Activated naive CD8-positive, alpha-beta T cell treated with anti-CD3 and anti-CD28 coated beads, Interleukin-2, amount 10 ng/mL, durations not matched to agents 7 days and 5 days (primary cell): ENCODE data around the gene SSTR4. TPM values are rescaled to one million over a fixed set of nuclear protein-coding genes. Genes with fewer than 3 reads are reported as not detected.

Source experiments
- ATAC-seq: fragments of 150-1000 bp; cut with Tn5 transposase; one replicate; pipeline ENCODE4 v1.10.0; 2021; ENCODE audit warnings: low read depth, moderate library complexity
- POLR2A ChIA-PET: fragments of 350-600 bp; sonication (Branson Sonifier 250); formaldehyde crosslinking; loops from one replicate; lab custom pipeline; 2021; ENCODE audit warnings: antibody characterized with exemption; lab: Charles Lee
- DNase-seq: peaks from one replicate; pipeline ENCODE4 v3.0.0; 2021
- H3K27ac Mint-ChIP-seq: one replicate; pipeline ENCODE4 v1.8.0; 2022; ENCODE audit warnings: mild to moderate bottlenecking, mixed read lengths
- H3K27me3 Mint-ChIP-seq: one replicate; pipeline ENCODE4 v1.8.0; 2022; ENCODE audit warnings: mild to moderate bottlenecking, moderate library complexity, mixed read lengths
- H3K36me3 Mint-ChIP-seq: one replicate; pipeline ENCODE4 v1.8.0; 2021; ENCODE audit warnings: mild to moderate bottlenecking, mixed read lengths
- H3K4me1 Mint-ChIP-seq: one replicate; pipeline ENCODE4 v1.8.0; 2021; ENCODE audit warnings: mixed read lengths
- H3K4me3 Mint-ChIP-seq: one replicate; pipeline ENCODE4 v1.8.0; 2022; ENCODE audit warnings: mild to moderate bottlenecking, moderate library complexity, mixed read lengths
- H3K9me3 Mint-ChIP-seq: one replicate; pipeline ENCODE4 v1.8.0; 2021; ENCODE audit warnings: mixed read lengths
- total RNA-seq, 2 experiments: library from RNA; stranded (reverse); gene quantifications; one replicate each; pipeline ENCODE4 v1.2.3, GENCODE V29; 2021

The SSTR4 gene
- total RNA-seq, 2 experiments from 2014 or later = not detected

- H3K9me3 Mint-ChIP-seq = peaks cover 1% of the 10 kb centered on the region
- H3K36me3 Mint-ChIP-seq = no peaks in the 10 kb centered on the region
- ATAC-seq = no peak
- H3K4me1 Mint-ChIP-seq = no peaks in the 10 kb centered on the region
- POLR2A ChIA-PET = no interaction called here
- H3K4me3 Mint-ChIP-seq = no peak overlapping the region
- peaks cover 52% of the 10 kb centered on the region for H3K27me3 Mint-ChIP-seq
- no peak for DNase-seq
- no peak overlapping the region for H3K27ac Mint-ChIP-seq
Observed at GRCh38 chr20:23052904-23053303, 17.8 kb downstream of the SSTR4 start.

- Mint-ChIP-seq H3K4me1 (no peaks in the 10 kb centered on the region), H3K27me3 (peaks cover 15% of the 10 kb centered on the region), H3K4me3 (no peak overlapping the region), H3K27ac (no peak overlapping the region), H3K9me3 (peaks cover 1% of the 10 kb centered on the region), H3K36me3 (no peaks in the 10 kb centered on the region)
- DNase-seq (no peak), ATAC-seq (no peak)
- POLR2A ChIA-PET = no interaction called here
Observed at GRCh38 chr20:23058240-23058639, 23.1 kb downstream of the SSTR4 start.

- POLR2A ChIA-PET = no interaction called here
- H3K27ac Mint-ChIP-seq = no peak overlapping the region
- H3K9me3 Mint-ChIP-seq = peaks cover 1% of the 10 kb centered on the region
- H3K4me1 Mint-ChIP-seq = no peaks in the 10 kb centered on the region
- no peak overlapping the region for H3K4me3 Mint-ChIP-seq
- ATAC-seq (no peak), DNase-seq (no peak)
- no peaks in the 10 kb centered on the region for H3K36me3 Mint-ChIP-seq
- peaks cover 9% of the 10 kb centered on the region for H3K27me3 Mint-ChIP-seq
Observed at GRCh38 chr20:23059001-23059400, 23.9 kb downstream of the SSTR4 start.

- no peaks in the 10 kb centered on the region for H3K4me1 Mint-ChIP-seq
- H3K36me3 Mint-ChIP-seq = no peaks in the 10 kb centered on the region
- DNase-seq (no peak), ATAC-seq (no peak)
- peaks cover 1% of the 10 kb centered on the region for H3K9me3 Mint-ChIP-seq
- no peak overlapping the region for H3K4me3 Mint-ChIP-seq
- no peak overlapping the region for H3K27ac Mint-ChIP-seq
- POLR2A ChIA-PET = no interaction called here
- peaks cover 12% of the 10 kb centered on the region for H3K27me3 Mint-ChIP-seq
Observed at GRCh38 chr20:23059846-23060245, 24.7 kb downstream of the SSTR4 start.

- no peak overlapping the region for H3K4me3 Mint-ChIP-seq
- peaks cover 1% of the 10 kb centered on the region for H3K9me3 Mint-ChIP-seq
- POLR2A ChIA-PET = no interaction called here
- H3K27ac Mint-ChIP-seq = no peak overlapping the region
- H3K4me1 Mint-ChIP-seq = no peaks in the 10 kb centered on the region
- DNase-seq = no peak
- no peak for ATAC-seq
- peaks cover 12% of the 10 kb centered on the region for H3K27me3 Mint-ChIP-seq
- H3K36me3 Mint-ChIP-seq = no peaks in the 10 kb centered on the region
Observed at GRCh38 chr20:23060629-23061028, 25.5 kb downstream of the SSTR4 start.

GRCh38 chr20:23061262-23061661 is 26.1 kb downstream of the SSTR4 start:
- Mint-ChIP-seq H3K36me3 (no peaks in the 10 kb centered on the region), H3K4me3 (no peak overlapping the region), H3K27me3 (peaks cover 7% of the 10 kb centered on the region), H3K9me3 (peaks cover 1% of the 10 kb centered on the region), H3K4me1 (no peaks in the 10 kb centered on the region), H3K27ac (no peak overlapping the region)
- no peak for DNase-seq
- POLR2A ChIA-PET = no interaction called here
- ATAC-seq = no peak

- Mint-ChIP-seq H3K9me3 (no peaks in the 10 kb centered on the region), H3K27ac (no peak overlapping the region), H3K4me1 (no peaks in the 10 kb centered on the region), H3K4me3 (no peak overlapping the region), H3K36me3 (no peaks in the 10 kb centered on the region), H3K27me3 (peaks cover 2% of the 10 kb centered on the region)
- no peak for DNase-seq
- POLR2A ChIA-PET = interaction anchor here (0.6 kb wide), 1 partner anchor 27 kb away, joined by 3 read pairs; no protein-coding TSS in a partner anchor
- ATAC-seq = no peak
Observed at GRCh38 chr20:23061734-23062561, 26.8 kb downstream of the SSTR4 start.

- Mint-ChIP-seq H3K4me1 (no peaks in the 10 kb centered on the region), H3K36me3 (no peaks in the 10 kb centered on the region), H3K27me3 (peaks cover 2% of the 10 kb centered on the region), H3K9me3 (no peaks in the 10 kb centered on the region), H3K4me3 (no peak overlapping the region), H3K27ac (no peak overlapping the region)
- ATAC-seq (no peak), DNase-seq (no peak)
- POLR2A ChIA-PET = interaction anchor here (0.6 kb wide), 1 partner anchor 26 kb away, joined by 3 read pairs; no protein-coding TSS in a partner anchor
Observed at GRCh38 chr20:23062632-23063031, 27.5 kb downstream of the SSTR4 start.

- no peak for ATAC-seq
- peaks cover 2% of the 10 kb centered on the region for H3K27me3 Mint-ChIP-seq
- no peak overlapping the region for H3K4me3 Mint-ChIP-seq
- DNase-seq = no peak
- H3K9me3 Mint-ChIP-seq = no peaks in the 10 kb centered on the region
- POLR2A ChIA-PET = no interaction called here
- no peaks in the 10 kb centered on the region for H3K4me1 Mint-ChIP-seq
- H3K27ac Mint-ChIP-seq = no peak overlapping the region
- no peaks in the 10 kb centered on the region for H3K36me3 Mint-ChIP-seq
Observed at GRCh38 chr20:23063168-23063567, 28.1 kb downstream of the SSTR4 start.

- Mint-ChIP-seq H3K4me1 (no peaks in the 10 kb centered on the region), H3K9me3 (no peaks in the 10 kb centered on the region), H3K27me3 (peaks cover 2% of the 10 kb centered on the region), H3K27ac (no peak overlapping the region), H3K4me3 (no peak overlapping the region), H3K36me3 (no peaks in the 10 kb centered on the region)
- DNase-seq (no peak), ATAC-seq (no peak)
- POLR2A ChIA-PET = no interaction called here
Observed at GRCh38 chr20:23063581-23063980, 28.5 kb downstream of the SSTR4 start.

GRCh38 chr20:23065266-23066201 is 30.4 kb downstream of the SSTR4 start:
- no peak for DNase-seq
- Mint-ChIP-seq H3K36me3 (no peaks in the 10 kb centered on the region), H3K27ac (no peak overlapping the region), H3K9me3 (no peaks in the 10 kb centered on the region), H3K4me1 (no peaks in the 10 kb centered on the region), H3K27me3 (peaks cover 4% of the 10 kb centered on the region), H3K4me3 (no peak overlapping the region)
- POLR2A ChIA-PET = no interaction called here
- ATAC-seq = no peak

- H3K27me3 Mint-ChIP-seq = peaks cover 4% of the 10 kb centered on the region
- no peak overlapping the region for H3K27ac Mint-ChIP-seq
- H3K4me1 Mint-ChIP-seq = no peaks in the 10 kb centered on the region
- no peaks in the 10 kb centered on the region for H3K36me3 Mint-ChIP-seq
- no peak overlapping the region for H3K4me3 Mint-ChIP-seq
- no peaks in the 10 kb centered on the region for H3K9me3 Mint-ChIP-seq
- ATAC-seq = no peak
- POLR2A ChIA-PET = no interaction called here
- DNase-seq = no peak
Observed at GRCh38 chr20:23066772-23067171, 31.7 kb downstream of the SSTR4 start.

GRCh38 chr20:23068283-23068682 is 33.2 kb downstream of the SSTR4 start:
- Mint-ChIP-seq H3K27me3 (peaks cover 4% of the 10 kb centered on the region), H3K4me3 (no peak overlapping the region), H3K9me3 (no peaks in the 10 kb centered on the region), H3K4me1 (no peaks in the 10 kb centered on the region), H3K27ac (no peak overlapping the region), H3K36me3 (no peaks in the 10 kb centered on the region)
- ATAC-seq (no peak), DNase-seq (no peak)
- POLR2A ChIA-PET = no interaction called here
